B cell (primary cell): ENCODE data around the gene NPAS2.

Experiments
- EZH2 ChIP-seq: IDR thresholded peaks from 2 replicates; pipeline ENCODE4 v1.6.1; 2012; ENCODE audit warnings: borderline replicate concordance, low read depth, mild to moderate bottlenecking, moderate library complexity, low read length; ENCODE audit not compliant: insufficient read depth, poor library complexity, severe bottlenecking
- TF ChIP-seq, protein P1 (sequence below): fragments of 200-600 bp; IDR thresholded peaks from one replicate; pipeline ENCODE4 v1.8.0; 2022; ENCODE audit warnings: antibody characterized with exemption, mild to moderate bottlenecking

DNA sequence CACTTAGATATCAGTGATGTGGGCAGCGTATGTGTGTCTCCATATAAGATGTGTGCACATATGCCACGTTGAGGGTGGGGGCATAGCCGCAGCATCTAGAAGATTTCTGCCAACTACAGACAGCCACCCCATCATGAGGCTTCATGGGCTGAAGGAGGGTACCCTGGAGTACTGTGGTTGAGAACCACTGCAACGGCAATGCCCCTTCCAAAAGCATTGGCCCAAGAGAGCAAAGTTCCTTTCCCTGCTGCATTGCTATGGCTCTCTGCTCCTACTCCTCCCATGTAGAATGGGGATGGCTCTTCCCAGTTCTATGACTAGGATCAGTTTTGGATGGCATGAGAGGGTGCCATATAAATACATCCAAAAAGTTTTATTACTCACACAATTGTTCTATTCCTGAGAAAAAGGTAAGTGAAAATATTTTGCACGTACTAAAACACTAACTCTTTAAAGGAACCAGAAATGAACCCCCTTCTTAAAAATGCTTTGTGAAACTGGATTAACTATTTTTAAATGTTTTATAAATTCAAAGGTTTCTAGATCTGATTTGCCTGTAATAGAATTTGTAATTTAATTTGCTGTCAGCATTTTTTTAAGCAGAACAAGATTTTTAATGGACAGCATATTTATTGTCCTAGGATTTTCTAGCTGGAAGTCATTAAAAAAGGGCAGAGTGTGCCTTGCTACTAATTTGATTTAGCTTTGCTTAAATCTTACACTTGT lies 177.7 kb downstream of the NPAS2 start:
- TF ChIP-seq, protein P1, sequence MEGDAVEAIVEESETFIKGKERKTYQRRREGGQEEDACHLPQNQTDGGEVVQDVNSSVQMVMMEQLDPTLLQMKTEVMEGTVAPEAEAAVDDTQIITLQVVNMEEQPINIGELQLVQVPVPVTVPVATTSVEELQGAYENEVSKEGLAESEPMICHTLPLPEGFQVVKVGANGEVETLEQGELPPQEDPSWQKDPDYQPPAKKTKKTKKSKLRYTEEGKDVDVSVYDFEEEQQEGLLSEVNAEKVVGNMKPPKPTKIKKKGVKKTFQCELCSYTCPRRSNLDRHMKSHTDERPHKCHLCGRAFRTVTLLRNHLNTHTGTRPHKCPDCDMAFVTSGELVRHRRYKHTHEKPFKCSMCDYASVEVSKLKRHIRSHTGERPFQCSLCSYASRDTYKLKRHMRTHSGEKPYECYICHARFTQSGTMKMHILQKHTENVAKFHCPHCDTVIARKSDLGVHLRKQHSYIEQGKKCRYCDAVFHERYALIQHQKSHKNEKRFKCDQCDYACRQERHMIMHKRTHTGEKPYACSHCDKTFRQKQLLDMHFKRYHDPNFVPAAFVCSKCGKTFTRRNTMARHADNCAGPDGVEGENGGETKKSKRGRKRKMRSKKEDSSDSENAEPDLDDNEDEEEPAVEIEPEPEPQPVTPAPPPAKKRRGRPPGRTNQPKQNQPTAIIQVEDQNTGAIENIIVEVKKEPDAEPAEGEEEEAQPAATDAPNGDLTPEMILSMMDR, result no peak
- no peak for TF ChIP-seq EZH2
